Dermis microvascular lymphatic vessel endothelial cell (primary cell): ENCODE results near the gene CPA4. TPM values are rescaled to one million over a fixed set of nuclear protein-coding genes. Genes with fewer than 3 reads are reported as not detected.

Experiments used
- DNase-seq, 2 donors: peaks; one replicate each; pipeline versions ENCODE4 v3.0.0 to v3.0.0-alpha.2; 2010; ENCODE audit warnings: low read depth in 2 of 2
- total RNA-seq: library from RNA; depleted of rRNA; stranded (reverse); fragments of >200 nt; gene quantifications from 2 replicates; pipeline ENCODE4 v1.2.1, GENCODE V29; 2014

The CPA4 gene
- total RNA-seq, 1 donor from 2014 or later = not detected

DNA sequence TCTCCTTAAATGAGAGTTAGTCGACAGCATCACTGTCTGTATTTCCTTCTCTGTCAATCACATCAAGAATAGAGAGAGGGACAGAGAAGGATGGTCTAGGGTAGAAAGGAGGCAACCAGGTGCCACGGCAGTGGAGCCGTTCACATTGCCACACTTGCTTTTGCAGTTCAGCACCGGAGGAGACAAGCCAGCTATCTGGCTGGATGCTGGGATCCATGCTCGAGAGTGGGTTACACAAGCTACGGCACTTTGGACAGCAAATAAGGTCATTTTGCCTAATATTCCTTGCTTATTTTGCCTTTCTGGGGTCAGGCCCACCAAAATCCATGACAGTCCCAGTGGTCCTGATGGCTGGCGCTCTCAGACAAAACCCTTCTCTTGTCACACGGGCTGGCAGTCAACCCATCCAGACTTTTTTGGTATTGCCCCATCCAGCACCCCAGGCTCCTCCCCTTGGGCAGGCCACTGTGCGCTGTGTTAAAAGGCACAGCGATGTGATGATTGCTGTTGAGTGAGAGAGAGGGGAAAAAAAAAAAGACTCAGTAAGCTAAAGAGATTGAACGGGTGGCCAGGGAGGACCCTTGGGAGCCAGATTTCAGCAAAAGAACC lies 17.9 kb upstream of the CPA4 start:
- no peak for DNase-seq

DNA sequence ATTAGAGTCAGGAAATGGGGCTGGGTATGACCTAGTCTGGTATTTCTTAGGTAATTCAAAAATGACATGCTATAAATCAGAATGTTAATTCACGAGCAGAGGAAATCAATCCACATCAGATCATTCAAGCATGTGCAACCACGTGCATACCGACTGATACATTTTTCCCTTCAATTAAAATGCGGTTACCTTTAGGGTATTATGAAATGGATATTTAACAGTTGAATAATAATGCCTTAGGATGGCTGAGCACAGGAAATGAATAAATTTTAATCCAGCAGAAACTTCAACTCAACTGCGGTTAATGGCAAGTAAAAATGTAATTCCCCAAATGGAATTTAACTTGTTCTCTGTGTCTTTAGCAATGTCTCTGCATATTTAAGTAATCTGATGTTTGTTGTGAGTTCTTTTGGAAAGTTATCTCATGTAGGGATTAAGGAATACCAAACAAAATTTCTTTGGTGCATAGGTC lies 17.1 kb upstream of the CPA4 start:
- no peak for DNase-seq

DNA sequence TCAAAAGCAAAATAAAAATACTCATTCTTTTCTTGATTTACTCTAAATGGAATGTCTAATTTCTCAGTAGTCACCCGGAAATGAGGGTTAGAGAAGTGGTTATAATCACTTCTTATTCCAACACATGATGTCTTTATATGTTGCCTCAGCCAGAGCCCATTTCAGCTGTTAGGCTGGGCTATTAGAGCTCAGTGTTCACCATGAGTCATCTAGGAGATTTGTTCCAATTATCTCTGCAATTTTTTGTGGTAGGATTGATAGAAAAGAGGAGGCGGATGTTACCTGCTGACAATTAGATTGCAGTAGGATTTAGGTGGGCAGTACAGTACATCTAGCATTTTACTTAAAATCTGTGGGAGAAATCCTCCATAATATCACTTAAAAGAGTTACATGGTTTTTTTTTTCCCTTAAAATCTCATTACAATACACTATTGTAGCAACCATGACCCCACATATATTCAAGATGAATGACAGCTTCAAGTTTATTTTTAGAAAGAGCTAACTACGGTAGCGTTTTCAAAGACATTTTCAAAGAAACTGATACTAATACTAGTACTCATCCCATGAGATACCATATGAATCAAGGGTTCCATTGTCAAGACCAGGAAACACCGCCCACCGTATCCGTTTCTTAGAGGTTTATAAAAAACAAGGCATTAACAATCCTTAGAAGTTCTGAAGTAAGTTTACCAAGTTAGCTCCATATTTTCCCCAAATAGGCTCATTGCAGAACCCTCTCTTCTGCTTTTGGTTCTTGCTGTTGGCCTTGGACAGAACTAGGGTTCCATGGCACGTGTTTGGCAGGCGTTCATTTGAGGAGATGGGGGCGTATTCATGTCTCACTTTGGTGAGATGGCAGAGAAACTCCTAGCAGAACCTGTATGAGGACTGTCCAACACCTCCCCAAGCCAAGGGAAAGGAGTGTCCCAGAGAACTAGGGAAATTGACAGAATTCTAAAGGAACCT lies 15.9 kb upstream of the CPA4 start:
- no peak for DNase-seq

DNA sequence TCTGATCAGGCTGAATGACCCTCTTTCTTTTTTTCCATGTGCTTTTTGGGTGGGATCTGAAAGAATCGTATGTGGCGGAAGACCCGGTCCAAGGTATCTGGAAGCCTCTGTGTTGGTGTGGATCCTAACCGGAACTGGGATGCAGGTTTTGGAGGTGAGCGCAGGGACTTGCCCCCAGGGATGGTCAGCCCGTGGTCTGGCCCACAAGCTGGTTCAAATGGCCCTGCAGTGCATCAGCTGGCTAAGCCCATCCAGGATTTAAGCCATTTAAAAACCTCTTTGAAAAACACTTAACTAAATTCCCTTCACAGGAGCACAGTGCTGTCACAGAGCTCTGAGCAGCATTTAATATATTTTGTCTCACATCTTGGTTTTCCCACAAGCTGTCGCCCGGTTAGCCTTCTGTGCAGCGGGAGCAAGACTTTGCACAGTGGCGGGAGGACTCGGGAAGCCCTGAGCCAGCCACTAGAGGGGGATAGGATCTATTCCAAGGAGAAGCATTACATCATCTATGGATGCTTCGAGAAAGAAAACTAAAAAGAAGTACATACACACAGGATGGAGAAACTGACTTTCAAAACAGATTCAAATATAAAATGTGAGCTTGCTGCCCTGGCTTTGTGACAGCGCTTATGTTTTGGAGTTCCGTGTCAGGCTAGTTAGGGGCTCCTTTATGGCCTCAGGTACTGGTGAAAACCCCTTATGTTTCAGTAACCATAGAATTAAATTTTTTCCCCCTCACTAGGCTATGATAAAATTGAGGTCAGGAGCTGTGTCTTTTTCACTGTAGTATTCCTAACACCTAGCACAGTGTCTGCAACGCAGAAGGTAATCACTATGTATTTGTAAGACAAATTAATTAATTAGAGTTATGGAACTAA lies 15.0 kb upstream of the CPA4 start:
- DNase-seq = peak; percentile 24 to 58

DNA sequence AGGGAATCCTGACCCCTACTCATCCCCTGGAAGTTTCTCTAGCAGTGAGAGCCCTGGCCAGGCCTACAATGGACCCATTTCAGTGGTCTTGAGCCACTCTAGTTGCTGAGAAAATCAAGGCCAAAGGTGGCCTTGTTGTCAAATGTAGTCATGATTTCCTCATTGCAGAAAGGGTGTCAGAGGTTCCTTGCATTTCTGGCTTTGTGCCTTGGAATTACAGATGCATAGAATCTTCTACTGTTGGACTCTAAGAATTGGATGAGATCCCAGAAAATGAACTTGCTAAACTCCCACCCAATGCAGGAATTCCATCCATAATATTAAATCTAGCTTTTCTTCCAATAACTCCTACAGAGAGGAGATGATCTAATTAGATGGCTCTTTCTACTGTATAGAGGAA lies 14.1 kb upstream of the CPA4 start:
- peak in 1 of 2 donors; percentile 59 for DNase-seq

DNA sequence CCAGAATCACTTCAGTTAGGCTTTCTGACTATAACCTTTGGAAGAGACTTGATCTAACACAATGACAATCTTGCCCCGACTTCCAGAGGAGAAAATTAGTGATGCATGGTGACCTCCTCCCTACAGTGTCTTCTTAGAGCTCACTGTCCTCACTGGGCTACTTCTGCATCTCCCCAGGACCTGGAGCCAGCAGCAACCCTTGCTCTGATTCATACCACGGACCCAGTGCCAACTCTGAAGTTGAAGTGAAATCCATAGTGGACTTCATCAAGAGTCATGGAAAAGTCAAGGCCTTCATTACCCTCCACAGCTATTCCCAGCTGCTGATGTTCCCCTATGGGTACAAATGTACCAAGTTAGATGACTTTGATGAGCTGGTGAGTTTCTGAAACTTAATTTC lies 13.7 kb upstream of the CPA4 start:
- no peak for DNase-seq

- no peak for DNase-seq
These were observed 13.1 kb upstream of the CPA4 start for GRCh38 chr7:130279906-130280305.

DNA sequence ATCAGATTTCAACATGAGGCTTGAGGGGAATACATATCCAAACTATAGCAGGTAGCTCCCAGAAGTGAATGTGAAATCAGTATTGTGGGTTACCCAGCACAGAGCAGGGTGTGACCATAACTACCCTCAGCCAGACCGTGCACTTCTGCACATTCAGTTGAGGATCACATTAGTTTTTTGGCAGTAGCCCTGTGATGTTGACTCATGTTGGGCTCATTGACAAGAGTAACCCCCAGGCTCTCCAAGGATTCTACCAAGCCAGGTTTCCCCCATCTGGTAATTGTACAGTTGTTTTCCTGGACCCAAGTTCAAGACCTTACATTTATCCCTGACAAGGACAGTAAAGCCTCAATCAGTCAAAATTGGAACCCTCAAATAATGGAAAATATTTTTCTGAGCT lies 11.7 kb upstream of the CPA4 start:
- no peak for DNase-seq

GRCh38 chr7:130286881-130287280 lies 6.1 kb upstream of the CPA4 start:
- peak in 1 of 2 donors; percentile 7 for DNase-seq

DNA sequence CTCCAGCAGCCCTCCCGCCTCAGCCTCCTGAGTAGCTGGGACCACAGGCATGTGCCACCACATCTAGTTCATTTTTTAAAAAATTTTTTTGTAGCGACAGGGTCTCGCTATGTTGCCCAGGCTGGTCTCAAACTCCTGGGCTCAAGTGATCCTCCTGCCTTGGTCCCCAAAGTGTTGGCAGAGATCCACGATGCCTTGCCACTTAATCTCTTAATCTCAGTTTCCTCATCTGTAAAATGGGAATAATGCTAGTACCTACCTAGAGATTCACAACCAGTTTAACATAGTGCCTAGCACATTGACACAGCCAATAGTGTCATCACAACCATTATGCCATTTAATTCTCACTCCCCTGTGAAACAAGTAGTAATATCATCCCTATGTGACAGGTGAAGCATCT lies 4.8 kb upstream of the CPA4 start:
- DNase-seq = no peak

DNA sequence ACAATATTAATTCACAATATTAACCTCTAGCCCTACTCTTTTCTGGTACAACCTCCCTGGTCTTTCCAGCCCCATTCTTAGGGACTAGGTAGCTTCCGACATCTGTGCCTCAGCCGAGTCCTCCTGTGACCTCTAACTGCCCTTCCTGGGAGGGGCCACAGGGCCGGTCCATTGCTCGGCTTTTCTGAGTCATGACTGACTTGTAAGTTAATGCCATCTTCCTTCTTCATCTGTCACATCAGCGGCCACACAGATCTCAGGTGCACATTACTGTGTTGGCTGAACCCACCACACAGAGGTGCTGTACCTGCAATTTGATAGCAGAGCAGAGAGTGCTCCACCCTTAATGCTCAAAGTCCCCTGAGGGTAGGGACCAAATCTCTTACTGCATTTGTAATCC lies 4.1 kb upstream of the CPA4 start:
- peak in 1 of 2 donors; percentile 15 for DNase-seq

DNA sequence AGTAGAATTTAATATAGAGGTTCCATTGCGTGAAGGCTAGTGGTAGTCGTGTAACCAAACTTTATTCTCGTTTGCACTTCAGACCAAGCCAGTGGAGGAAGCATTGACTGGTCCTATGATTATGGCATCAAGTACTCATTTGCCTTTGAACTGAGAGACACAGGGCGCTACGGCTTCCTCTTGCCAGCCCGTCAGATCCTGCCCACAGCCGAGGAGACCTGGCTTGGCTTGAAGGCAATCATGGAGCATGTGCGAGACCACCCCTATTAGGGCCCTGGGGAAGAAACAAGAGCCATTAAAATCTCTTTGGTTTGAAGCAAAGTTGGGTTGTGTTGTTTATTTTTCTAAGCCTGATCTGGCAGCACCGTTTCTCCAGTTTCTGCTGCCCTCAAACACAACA lies 3.5 kb upstream of the CPA4 start:
- no peak for DNase-seq

GRCh38 chr7:130290745-130291144 lies 2.2 kb upstream of the CPA4 start:
- peak in 1 of 2 donors; percentile 13 for DNase-seq

DNA sequence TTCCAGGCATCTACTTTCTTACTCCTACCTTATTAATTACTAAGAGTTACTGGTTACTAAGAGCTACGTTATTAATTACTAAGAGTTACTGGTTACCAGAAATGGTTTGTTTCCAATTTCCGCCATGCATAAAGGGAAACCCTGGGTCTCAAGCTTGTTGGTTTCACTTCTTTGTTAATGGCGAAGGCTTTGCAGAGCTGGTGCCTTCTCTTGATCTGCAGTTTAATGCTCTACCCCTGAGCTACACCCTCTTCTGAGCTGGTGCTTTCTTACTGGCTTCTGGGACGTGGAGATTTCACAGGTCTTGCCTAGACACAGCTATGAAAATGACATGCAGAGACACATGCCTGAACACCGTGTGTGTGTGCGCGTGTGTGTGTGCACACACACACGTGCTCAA lies 560 bp downstream of the CPA4 start:
- DNase-seq = no peak

GRCh38 chr7:130294314-130294713 lies 1.4 kb downstream of the CPA4 start:
- DNase-seq = no peak

DNA sequence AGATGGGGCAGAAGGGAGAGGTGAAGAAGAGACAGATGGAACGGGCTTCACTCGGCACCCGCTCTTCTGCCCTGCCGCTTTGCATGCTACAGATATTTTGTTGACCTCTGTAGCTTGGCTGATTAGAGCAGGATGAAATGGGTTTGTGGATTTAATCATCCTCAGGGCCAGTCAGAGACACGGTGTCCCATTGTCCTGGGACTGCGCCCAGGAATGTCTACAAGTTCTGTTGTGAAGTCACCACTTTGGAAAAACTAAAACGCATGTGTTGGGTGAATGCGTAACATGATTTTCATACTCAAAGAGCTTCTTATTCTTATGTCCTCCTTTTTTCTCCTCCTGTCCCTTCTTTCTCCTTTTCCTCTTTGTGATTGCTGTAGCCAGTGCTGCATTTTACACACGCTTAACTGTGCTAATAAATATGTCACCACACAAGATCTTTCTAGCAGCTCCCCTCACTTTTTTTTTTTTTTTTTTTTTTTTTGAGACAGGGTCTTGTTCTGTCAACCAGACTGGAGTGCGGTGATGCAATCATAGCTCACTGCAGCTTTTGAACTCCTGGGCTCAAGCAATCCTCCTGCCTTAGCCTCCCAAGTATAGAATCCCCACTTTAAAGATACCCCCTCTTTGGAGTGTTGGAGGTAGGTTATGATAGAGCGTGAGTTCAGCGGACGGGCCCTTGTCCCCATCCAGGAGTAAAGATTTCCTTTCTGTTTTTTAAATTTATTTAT lies 3.4 kb downstream of the CPA4 start:
- DNase-seq = no peak

DNA sequence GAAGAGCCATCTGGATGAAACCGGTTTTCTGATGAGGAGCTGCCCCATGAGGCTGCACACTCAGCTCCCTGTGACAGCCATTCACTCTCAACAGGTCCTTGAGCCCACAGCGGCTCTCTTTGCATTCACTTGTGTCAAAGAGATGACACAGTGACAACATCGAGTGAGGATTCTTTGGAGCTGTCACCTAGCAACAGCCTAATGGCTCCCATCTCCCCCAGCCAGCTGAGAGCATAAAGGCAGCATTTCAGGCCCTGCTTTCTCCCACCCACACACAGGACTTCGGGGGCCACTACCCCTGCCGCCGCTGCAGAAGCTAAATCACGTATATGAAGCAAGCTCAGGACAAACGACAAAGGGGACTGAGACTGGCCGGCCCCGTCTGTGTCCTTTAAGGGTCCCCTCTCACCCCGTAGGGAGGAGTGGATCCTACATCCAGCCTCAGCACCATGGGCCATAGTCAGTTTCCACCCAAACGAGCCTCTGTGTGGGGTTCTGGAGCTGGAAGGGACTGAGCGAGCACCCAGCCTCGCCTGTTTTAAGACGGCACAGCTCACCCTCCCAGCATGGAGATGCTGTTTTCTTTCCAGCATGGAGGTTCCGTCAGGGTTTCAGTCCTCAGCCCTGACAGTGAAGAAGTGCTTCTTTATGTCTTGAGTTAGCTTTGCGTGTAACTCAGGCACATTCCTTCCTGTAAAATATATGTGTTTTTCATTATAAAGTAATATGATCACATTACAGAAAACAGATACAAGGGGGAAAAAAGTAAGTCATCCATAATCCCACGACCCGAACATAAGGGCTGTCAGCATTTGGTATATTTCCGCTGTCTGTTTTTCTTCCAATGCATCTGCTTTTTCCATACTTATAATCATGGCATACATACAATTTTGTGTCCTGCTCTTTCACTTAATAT lies 4.9 kb downstream of the CPA4 start:
- no peak for DNase-seq

- DNase-seq = no peak
These were observed 5.8 kb downstream of the CPA4 start for GRCh38 chr7:130298544-130299326.

DNA sequence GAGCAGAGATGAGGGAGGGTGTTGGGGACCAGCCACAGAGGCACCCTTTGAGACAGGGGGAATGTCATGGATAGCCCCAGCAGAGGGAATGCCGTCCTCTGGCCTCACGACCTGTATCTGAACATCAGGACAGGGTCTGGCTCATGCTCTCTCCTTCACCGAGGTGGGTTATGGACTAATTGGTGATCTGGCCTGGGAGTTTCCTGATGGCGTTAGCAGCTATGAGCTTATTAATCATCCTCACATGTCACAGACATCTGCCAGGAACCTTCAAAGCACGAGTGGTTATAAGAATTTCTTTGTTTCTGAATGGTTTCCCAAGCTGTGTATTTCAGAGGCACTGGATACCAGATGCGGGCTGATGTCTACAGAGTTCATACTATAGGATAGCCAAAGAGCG lies 6.9 kb downstream of the CPA4 start:
- no peak for DNase-seq
